Fibroblast of pulmonary artery (primary cell): ENCODE measurements around the gene EXOC6B.

Source experiments
- DNase-seq: peaks from one replicate; pipeline ENCODE4 v3.0.0-alpha.2; 2010; ENCODE audit warnings: low read depth
- H3K4me3 ChIP-seq: replicated peaks from 2 replicates; pipeline ENCODE4 v1.5.1; 2011; ENCODE audit warnings: low read depth, mild to moderate bottlenecking, control low read depth, low read length, moderate library complexity
- CTCF ChIP-seq: IDR thresholded peaks from 2 replicates; pipeline ENCODE4 v1.5.1; 2011; ENCODE audit warnings: mild to moderate bottlenecking, control low read depth, low read length, inconsistent platforms; ENCODE audit errors: missing control alignments

EXOC6B gene

GRCh38 chr2:72126186-72127100, 699.4 kb downstream of the EXOC6B start:
- DNase-seq = no peak
- H3K4me3 ChIP-seq = no peak overlapping the region
- no peak for TF ChIP-seq CTCF
